B cell (primary cell): ENCODE results near the gene TOP2A. TPM values are rescaled to one million over a fixed set of nuclear protein-coding genes. Genes with fewer than 3 reads are reported as not detected.

Experiments used
- ATAC-seq: fragments of 200-7000 bp; cut with Tn5 transposase; one replicate; pipeline ENCODE4 v1.10.0; 2021; ENCODE audit warnings: low read depth, mild to moderate bottlenecking, moderate number of reproducible peaks, moderate library complexity
- CTCF ChIA-PET: fragments of 350-600 bp; sonication (Branson Sonifier 250); formaldehyde crosslinking; loops from one replicate; lab custom pipeline; 2021; ENCODE audit warnings: antibody characterized with exemption, inconsistent platforms; lab: Charles Lee
- POLR2A ChIA-PET: fragments of 350-600 bp; sonication (Branson Sonifier 250); formaldehyde crosslinking; loops from one replicate; lab custom pipeline; 2021; ENCODE audit warnings: antibody characterized with exemption; lab: Charles Lee
- DNase-seq: peaks from one replicate; pipeline ENCODE4 v3.0.0; 2013
- H2AFZ ChIP-seq: 2 replicates; pipeline ENCODE4 v1.6.1; 2012; ENCODE audit warnings: mild to moderate bottlenecking, low read depth, low read length; ENCODE audit not compliant: insufficient read depth, poor library complexity, severe bottlenecking
- H3K27ac ChIP-seq, 2 donors: 1 replicate in 1 of 2; 2 replicates in 1 of 2; pipeline ENCODE4 v1.5.1; 2012 to 2013; ENCODE audit warnings: low read length in 2 of 2, mild to moderate bottlenecking in 2 of 2, moderate library complexity in 1 of 2
- H3K27me3 ChIP-seq, 4 experiments: fragments of 200-600 bp in 1 of 4; sonication (generic) in 1 of 4; replicated peaks in 1 of 4; 1 replicate in 2 of 4; 2 replicates in 2 of 4; pipeline versions ENCODE4 v1.6.1 to v1.7.0; 2013 to 2016; ENCODE audit warnings: low read length in 3 of 4, mild to moderate bottlenecking in 2 of 4, mixed read lengths in 1 of 4, moderate library complexity in 1 of 4; ENCODE audit not compliant: insufficient read depth in 4 of 4, control insufficient read depth in 3 of 4; ENCODE audit errors: control extremely low read depth in 1 of 4
- H3K36me3 ChIP-seq, 2 experiments: replicated peaks in 1 of 2; 1 replicate in 1 of 2; 2 replicates in 1 of 2; pipeline versions ENCODE4 v1.6.1 to v1.7.1; 2013; ENCODE audit warnings: low read length in 1 of 2; ENCODE audit not compliant: insufficient read depth in 2 of 2, control insufficient read depth in 1 of 2; ENCODE audit errors: control extremely low read depth in 1 of 2, extremely low read depth in 1 of 2
- H3K4me1 ChIP-seq, 2 donors: fragments of 200-600 bp in 1 of 2; sonication (generic) in 1 of 2; 1 replicate in 1 of 2; 2 replicates in 1 of 2; pipeline versions ENCODE4 v1.5.1 to v1.6.1; 2013 to 2017; ENCODE audit warnings: low read length in 2 of 2; ENCODE audit not compliant: control insufficient read depth in 2 of 2, insufficient read depth in 2 of 2
- H3K4me2 ChIP-seq: replicated peaks from 2 replicates; pipeline ENCODE3; 2012; ENCODE audit warnings: mild to moderate bottlenecking, low read depth, low read length; ENCODE audit not compliant: poor library complexity, severe bottlenecking
- H3K4me3 ChIP-seq, 5 experiments: fragments of 200-600 bp in 1 of 5; sonication (generic) in 1 of 5; 1 replicate in 3 of 5; 2 replicates in 2 of 5; pipeline versions ENCODE4 v1.5.1 to v1.7.0; 2011 to 2016; ENCODE audit warnings: low read length in 4 of 5, mild to moderate bottlenecking in 4 of 5, low read depth in 2 of 5, control low read depth in 1 of 5, moderate library complexity in 1 of 5; ENCODE audit not compliant: insufficient read depth in 1 of 5; ENCODE audit errors: control extremely low read depth in 1 of 5, extremely low read depth in 1 of 5
- H3K79me2 ChIP-seq: fragments of 200-600 bp; sonication (generic); one replicate; pipeline ENCODE4 v1.6.0; 2016; ENCODE audit warnings: low read length; ENCODE audit not compliant: control insufficient read depth, insufficient read depth
- H3K9ac ChIP-seq: fragments of 200-600 bp; sonication (generic); 2 replicates; pipeline ENCODE4 v1.6.1; 2017; ENCODE audit warnings: mild to moderate bottlenecking, low read length, moderate library complexity
- H3K9me3 ChIP-seq, 3 donors: one replicate each; pipeline versions ENCODE4 v1.6.1 to v1.7.1; 2013; ENCODE audit warnings: low read length in 2 of 3; ENCODE audit not compliant: control insufficient read depth in 2 of 3, insufficient read depth in 1 of 3; ENCODE audit errors: control extremely low read depth in 1 of 3
- H4K20me1 ChIP-seq: 2 replicates; pipeline ENCODE4 v1.6.0; 2012; ENCODE audit warnings: mild to moderate bottlenecking, low read length; ENCODE audit not compliant: insufficient read depth, control insufficient read depth, poor library complexity, severe bottlenecking
- H3K27ac Mint-ChIP-seq: one replicate; pipeline ENCODE4 v1.8.0; 2021; ENCODE audit warnings: mixed read lengths
- H3K27me3 Mint-ChIP-seq: one replicate; pipeline ENCODE4 v1.8.0; 2021; ENCODE audit warnings: mixed read lengths
- H3K4me1 Mint-ChIP-seq: one replicate; pipeline ENCODE4 v1.8.0; 2021; ENCODE audit warnings: mixed read lengths
- H3K4me3 Mint-ChIP-seq: one replicate; pipeline ENCODE4 v1.8.0; 2021; ENCODE audit warnings: mixed read lengths
- H3K9me3 Mint-ChIP-seq: one replicate; pipeline ENCODE4 v1.8.0; 2022; ENCODE audit warnings: mixed read lengths; ENCODE audit not compliant: insufficient read depth
- CTCF ChIP-seq: fragments of 200-600 bp; IDR thresholded peaks from one replicate; pipeline ENCODE4 v1.8.0; 2022; ENCODE audit warnings: antibody characterized with exemption, mild to moderate bottlenecking
- EZH2 ChIP-seq: IDR thresholded peaks from 2 replicates; pipeline ENCODE4 v1.6.1; 2012; ENCODE audit warnings: borderline replicate concordance, low read depth, mild to moderate bottlenecking, moderate library complexity, low read length; ENCODE audit not compliant: insufficient read depth, poor library complexity, severe bottlenecking
- WGBS: methylation state at CpG from one replicate; pipeline ENCODE4 v1.1.5; 2013; ENCODE audit warnings: missing lambda C conversion rate; ENCODE audit not compliant: insufficient coverage; 5-methylcytosine and 5-hydroxymethylcytosine counted together
- intact Hi-C: fragments of 100-400 bp; cut with micrococcal nuclease; formaldehyde crosslinking; loops from one replicate; pipeline ENCODE4 v1.10.0; 2022
- polyA plus RNA-seq: library from polyadenylated mRNA; depleted of rRNA; stranded (reverse); fragments of >200 nt; gene quantifications from 2 replicates; pipeline ENCODE4 v1.2.3, GENCODE V29; 2012
- total RNA-seq, 2 donors: library from RNA; stranded (reverse); fragments of 120-200 nt in 1 of 2; gene quantifications; 1 replicate in 1 of 2; 2 replicates in 1 of 2; pipeline versions ENCODE4 v1.2.3 to v1.2.4, GENCODE V29; 2013 to 2022

The TOP2A gene
- total and polyA plus RNA-seq, 2 donors (not counting 1 experiment from before 2014, with no cell fraction given), result 0.36 to 3.1 TPM

DNA sequence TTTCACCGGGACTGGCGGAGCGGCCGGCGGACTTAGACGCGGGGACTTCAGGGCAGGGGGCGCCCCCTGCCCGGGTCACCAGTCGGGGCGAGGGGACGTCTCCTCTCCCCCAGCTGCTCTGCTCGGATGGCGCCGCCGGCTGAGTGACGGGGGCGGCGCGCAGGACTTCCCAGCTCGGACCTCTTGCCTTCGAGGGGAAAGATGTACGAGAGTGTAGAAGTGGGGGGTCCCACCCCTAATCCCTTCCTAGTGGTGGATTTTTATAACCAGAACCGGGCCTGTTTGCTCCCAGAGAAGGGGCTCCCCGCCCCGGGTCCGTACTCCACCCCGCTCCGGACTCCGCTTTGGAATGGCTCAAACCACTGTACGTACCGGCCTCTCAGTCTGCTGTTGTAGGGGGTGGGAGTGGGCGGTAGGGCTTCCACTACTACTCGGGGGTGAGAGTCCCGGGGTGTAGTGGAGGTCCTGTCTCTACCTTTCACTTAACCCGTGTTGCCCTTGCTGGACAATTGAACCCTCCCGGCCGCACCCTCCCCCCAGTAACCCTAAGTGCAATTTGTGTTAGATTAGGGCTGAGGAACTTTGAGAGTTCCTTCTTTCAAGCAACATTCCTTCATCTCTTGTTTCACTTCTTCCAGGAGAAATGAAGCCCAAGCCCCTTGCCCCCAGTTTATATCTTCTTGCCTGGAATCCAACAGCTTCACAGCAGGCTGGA lies 75.0 kb downstream of the TOP2A start:
- H3K9me3 ChIP-seq, result no peaks in the 10 kb centered on the region
- no peaks in the 10 kb centered on the region for H3K9me3 Mint-ChIP-seq
- TF ChIP-seq EZH2 (no peak), CTCF (no peak)
- DNase-seq (no peak), ATAC-seq (no peak)
- H3K27ac Mint-ChIP-seq, result peak overlapping the region; percentile 81
- POLR2A ChIA-PET, result interaction anchor here (0.5 to 8.4 kb wide), 5 partner anchors 9 to 48 kb away, joined by 3 to 96 read pairs (median 3); no protein-coding TSS in a partner anchor
- WGBS, result 15% methylated on average over 10 of the region's 38 CpGs
- peaks cover under 1 to 6% of the 10 kb centered on the region in 2 experiments for H3K36me3 ChIP-seq
- H3K27me3 ChIP-seq, result no peaks in the 10 kb centered on the region
- H3K4me1 ChIP-seq, result peaks cover 81 to 92% of the 10 kb centered on the region in 2 donors
- CTCF ChIA-PET, result interaction anchor here (1.0 to 8.3 kb wide), 6 partner anchors 10 to 72 kb away, joined by 3 to 119 read pairs (median 25); no protein-coding TSS in a partner anchor
- no peaks in the 10 kb centered on the region for H3K27me3 Mint-ChIP-seq
- no peak overlapping the region for H2AFZ ChIP-seq
- H3K4me2 ChIP-seq, result peak overlapping the region; percentile 100
- intact Hi-C loops, result no loop called here
- H3K9ac ChIP-seq, result peak overlapping the region; percentile 91
- H3K79me2 ChIP-seq, result peaks cover 87% of the 10 kb centered on the region
- peak overlapping the region; percentile 70 to 84 (median 72) for H3K4me3 ChIP-seq
- H3K4me1 Mint-ChIP-seq, result peaks cover 84% of the 10 kb centered on the region
- H3K4me3 Mint-ChIP-seq, result peak overlapping the region; percentile 91
- peak overlapping the region; percentile 16 to 88 for H3K27ac ChIP-seq
- H4K20me1 ChIP-seq, result peaks cover 22% of the 10 kb centered on the region
